Erythroblast (primary cell): ENCODE results near the gene STK32C.

Source experiments
- GATA1 ChIP-seq: IDR thresholded peaks from 2 replicates; pipeline ENCODE4 v1.6.1; 2011; ENCODE audit warnings: low read depth, mild to moderate bottlenecking, control low read depth, low read length, moderate library complexity
- POLR2A ChIP-seq: IDR thresholded peaks from 2 replicates; pipeline ENCODE4 v1.6.1; 2011; ENCODE audit warnings: mild to moderate bottlenecking, low read length

GRCh38 chr10:132303361-132304115, 4.2 kb downstream of the STK32C start:
- TF ChIP-seq POLR2A (no peak), GATA1 (no peak)
